HL-60 (cell line): ENCODE results near the gene DYNLL1.
A peak's percentile ranks its signal among the peaks of the same experiment; 100 is the strongest.

ENCODE experiments used
- CTCF ChIP-seq: IDR thresholded peaks from one replicate; pipeline ENCODE4 v1.5.1; 2011; ENCODE audit warnings: low read length, control low read depth, inconsistent platforms; ENCODE audit not compliant: insufficient read depth
- GABPA ChIP-seq: IDR thresholded peaks from 2 replicates; pipeline ENCODE4 v1.6.1; 2012; ENCODE audit warnings: low read depth
- POLR2AphosphoS5 ChIP-seq: IDR thresholded peaks from 2 replicates; pipeline ENCODE4 v1.6.1; 2012; ENCODE audit warnings: low read depth
- REST ChIP-seq: IDR thresholded peaks from 2 replicates; pipeline ENCODE4 v1.6.1; 2012; ENCODE audit warnings: low read depth; ENCODE audit not compliant: insufficient replicate concordance

GRCh38 chr12:120466560-120467315 lies 29.2 kb upstream of the DYNLL1 start:
- TF ChIP-seq CTCF (peak; percentile 33), POLR2AphosphoS5 (no peak; the same call in 1 of the 2 replicates), GABPA (no peak), REST (no peak)
